K562 treated with DMSO at 1 percent for 48 hours (cell line): ENCODE results near the gene GRIPAP1. TPM values are rescaled to one million over a fixed set of nuclear protein-coding genes. Genes with fewer than 3 reads are reported as not detected.

Experiments used
- total RNA-seq: library from RNA; unstranded; fragments of 300-600 nt; gene quantifications from 2 replicates; pipeline ENCODE4 v1.2.3, GENCODE V29; 2022; ENCODE audit warnings: low replicate concordance; ENCODE audit errors: extremely low read depth

GRIPAP1 gene, protein sequence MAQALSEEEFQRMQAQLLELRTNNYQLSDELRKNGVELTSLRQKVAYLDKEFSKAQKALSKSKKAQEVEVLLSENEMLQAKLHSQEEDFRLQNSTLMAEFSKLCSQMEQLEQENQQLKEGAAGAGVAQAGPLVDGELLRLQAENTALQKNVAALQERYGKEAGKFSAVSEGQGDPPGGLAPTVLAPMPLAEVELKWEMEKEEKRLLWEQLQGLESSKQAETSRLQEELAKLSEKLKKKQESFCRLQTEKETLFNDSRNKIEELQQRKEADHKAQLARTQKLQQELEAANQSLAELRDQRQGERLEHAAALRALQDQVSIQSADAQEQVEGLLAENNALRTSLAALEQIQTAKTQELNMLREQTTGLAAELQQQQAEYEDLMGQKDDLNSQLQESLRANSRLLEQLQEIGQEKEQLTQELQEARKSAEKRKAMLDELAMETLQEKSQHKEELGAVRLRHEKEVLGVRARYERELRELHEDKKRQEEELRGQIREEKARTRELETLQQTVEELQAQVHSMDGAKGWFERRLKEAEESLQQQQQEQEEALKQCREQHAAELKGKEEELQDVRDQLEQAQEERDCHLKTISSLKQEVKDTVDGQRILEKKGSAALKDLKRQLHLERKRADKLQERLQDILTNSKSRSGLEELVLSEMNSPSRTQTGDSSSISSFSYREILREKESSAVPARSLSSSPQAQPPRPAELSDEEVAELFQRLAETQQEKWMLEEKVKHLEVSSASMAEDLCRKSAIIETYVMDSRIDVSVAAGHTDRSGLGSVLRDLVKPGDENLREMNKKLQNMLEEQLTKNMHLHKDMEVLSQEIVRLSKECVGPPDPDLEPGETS
- total RNA-seq: not detected in 2 replicates

DNA sequence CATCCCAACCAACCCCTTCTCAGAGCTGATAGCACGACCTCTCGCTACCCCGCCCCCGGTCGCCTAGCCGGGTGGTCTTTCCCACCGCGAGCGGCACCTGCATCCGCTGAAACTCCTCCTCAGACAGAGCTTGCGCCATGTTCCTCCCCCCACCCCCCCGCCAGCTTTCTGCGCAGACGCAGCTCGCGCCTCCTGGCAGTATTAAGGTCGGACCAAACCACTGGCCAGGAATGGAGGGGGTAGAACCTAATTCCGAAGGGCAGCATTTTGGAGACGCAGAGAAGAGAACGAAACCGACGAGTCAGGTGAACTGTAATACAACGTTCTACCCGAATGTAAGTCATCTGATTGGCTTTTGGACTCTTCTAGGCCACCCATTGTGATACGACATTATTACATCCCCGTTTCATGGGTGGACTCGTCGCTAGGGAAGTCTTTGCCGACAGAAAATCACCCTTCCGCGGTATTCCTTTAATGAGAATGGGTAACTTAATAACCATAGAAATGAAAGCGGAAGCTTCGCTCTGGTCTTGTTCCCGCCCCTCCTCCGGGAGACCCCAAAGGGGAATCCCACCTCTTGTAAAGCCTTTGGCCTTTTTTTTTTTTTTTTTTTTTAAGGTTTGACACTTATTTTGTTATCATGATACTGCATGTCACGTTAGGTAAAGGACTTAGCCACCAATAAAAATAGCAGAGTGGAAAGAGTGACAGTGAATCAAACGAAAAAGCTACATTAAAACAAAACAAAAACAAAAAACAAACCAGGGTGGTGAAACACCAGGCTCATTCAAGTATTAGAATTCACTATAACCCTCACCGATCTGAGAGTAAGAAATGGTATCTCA, at the start of gene GRIPAP1:
Gene GRIPAP1, minus strand, starts transcription at position 174 of the 845 bp plus-strand sequence. Its CDS starts 35 bp downstream, at position 139.

GRCh38 chrX:49043220-49043986, 41.3 kb upstream of the GRIPAP1 start, which contains the start of gene TFE3:
TSS of gene TFE3 (minus strand) at chrX:49043357. CDS start at chrX:49043226, 131 bp downstream.

GRCh38 chrX:48971249-48972219, 30.5 kb downstream of the GRIPAP1 start, which contains the start of gene KCND1:
TSS of gene KCND1 (minus strand) at chrX:48971844. CDS start at chrX:48970271, 1,573 bp downstream.

DNA sequence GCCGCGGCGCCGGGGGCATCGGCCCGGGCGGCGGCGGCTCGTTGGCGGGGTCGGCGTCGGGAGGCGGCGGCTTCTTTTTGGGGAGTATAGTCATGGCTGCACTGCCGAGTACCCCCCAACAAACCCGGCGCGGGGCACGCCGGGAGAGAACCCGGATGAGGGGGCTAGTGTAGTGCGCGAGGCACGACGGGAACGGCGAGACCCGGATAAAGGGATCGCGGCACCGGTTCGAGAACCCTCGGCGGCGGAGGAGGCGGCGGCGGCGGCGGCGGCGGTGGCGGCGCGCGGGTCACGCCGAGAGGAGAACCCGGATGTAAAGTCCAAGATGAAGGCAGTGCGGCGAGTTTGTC, 44.6 kb downstream of the GRIPAP1 start, which contains the start of gene OTUD5:
Gene OTUD5, minus strand, starts transcription at position 131 of the 350 bp plus-strand sequence. Its CDS starts 37 bp downstream, at position 94.

Other genes with a start within 250 kb of the GRIPAP1 start
- not detected in 2 replicates for gene GLOD5, start 240.5 kb downstream of the GRIPAP1 start, total RNA-seq
- not detected in 2 replicates for gene GATA1, start 215.7 kb downstream of the GRIPAP1 start, total RNA-seq
- not detected in 2 replicates for gene HDAC6, start 200.2 kb downstream of the GRIPAP1 start, total RNA-seq
- gene ERAS, start 175.8 kb downstream of the GRIPAP1 start, total RNA-seq: not detected in 2 replicates
- not detected in 2 replicates for gene PCSK1N, start 166.7 kb downstream of the GRIPAP1 start, total RNA-seq
- not detected in 2 replicates for gene TIMM17B, start 104.5 kb downstream of the GRIPAP1 start, total RNA-seq
- gene PQBP1, start 104.3 kb downstream of the GRIPAP1 start, total RNA-seq: 606 TPM in 1 of 2 replicates, not detected in the other
- gene SLC35A2, start 90.6 kb downstream of the GRIPAP1 start, total RNA-seq: not detected in 2 replicates
- gene PIM2, start 83.2 kb downstream of the GRIPAP1 start, total RNA-seq: not detected in 2 replicates
- not detected in 2 replicates for gene OTUD5, start 44.7 kb downstream of the GRIPAP1 start, total RNA-seq
- gene KCND1, start 30.4 kb downstream of the GRIPAP1 start, total RNA-seq: not detected in 2 replicates
- not detected in 2 replicates for gene TFE3, start 41.1 kb upstream of the GRIPAP1 start, total RNA-seq
- gene CCDC120, start 56.7 kb upstream of the GRIPAP1 start, total RNA-seq: not detected in 2 replicates
- not detected in 2 replicates for gene PRAF2, start 71.7 kb upstream of the GRIPAP1 start, total RNA-seq
- not detected in 2 replicates for gene WDR45, start 77.6 kb upstream of the GRIPAP1 start, total RNA-seq
- not detected in 2 replicates for gene GPKOW, start 121.5 kb upstream of the GRIPAP1 start, total RNA-seq
- not detected in 2 replicates for gene MAGIX, start 160.5 kb upstream of the GRIPAP1 start, total RNA-seq
- gene PLP2, start 169.6 kb upstream of the GRIPAP1 start, total RNA-seq: not detected in 2 replicates
- gene PRICKLE3, start 184.1 kb upstream of the GRIPAP1 start, total RNA-seq: not detected in 2 replicates
- not detected in 2 replicates for gene SYP, start 197.9 kb upstream of the GRIPAP1 start, total RNA-seq
- gene CACNA1F, start 231.1 kb upstream of the GRIPAP1 start, total RNA-seq: not detected in 2 replicates
- not detected in 2 replicates for gene CCDC22, start 233.2 kb upstream of the GRIPAP1 start, total RNA-seq